ENCODE results near the gene PPCDC. TPM values are rescaled to one million over a fixed set of nuclear protein-coding genes. Genes with fewer than 3 reads are reported as not detected.

PPCDC gene
- total and polyA plus RNA-seq, 2 of the 4 experiments (the other 2 are of a cell fraction) = 13.3 to 16.3 TPM

- Histone ChIP-seq H3K9me3 (ENCODE audit: control insufficient read depth, insufficient read depth, low read length) (no peaks in the 10 kb centered on the region), H3K18ac (ENCODE audit: low read depth, low read length) (no peak overlapping the region), H4K5ac (ENCODE audit: low read depth, low read length) (no peak overlapping the region), H3K4me1 (ENCODE audit: control insufficient read depth, insufficient read depth, low read length) (peaks cover 2% of the 10 kb centered on the region; the same call in 1 of the 2 replicates), H3K27ac (ENCODE audit: insufficient read depth, low read length) (no peak overlapping the region), H2BK20ac (ENCODE audit: low read depth, low read length) (no peak overlapping the region), H3K4ac (ENCODE audit: low read depth, low read length) (no peak overlapping the region), H3K23ac (ENCODE audit: low read depth, low read length) (no peak overlapping the region), H2BK5ac (ENCODE audit: low read depth, low read length, poor library complexity, severe bottlenecking) (no peak overlapping the region), H2AK5ac (ENCODE audit: low read depth, low read length) (no peak overlapping the region), H3K9me1 (ENCODE audit: insufficient read depth, low read length) (peaks cover 4% of the 10 kb centered on the region; the same call in 1 of the 2 replicates), H2AK9ac (replicated peaks; ENCODE audit: low read depth, low read length, poor library complexity) (no peak overlapping the region), H3K27me3 (ENCODE audit: control insufficient read depth, insufficient read depth, low read length) (peaks cover 13% of the 10 kb centered on the region), H3K4me2 (ENCODE audit: low read depth, low read length) (no peak overlapping the region), H4K8ac (ENCODE audit: low read depth in 2 of 2, low read length in 2 of 2) (no peak overlapping the region), H4K20me1 (ENCODE audit: insufficient read depth, low read length) (no peaks in the 10 kb centered on the region), H3K79me1 (ENCODE audit: low read depth in 1 of 2, low read length in 2 of 2) (peaks cover 8 to 13% of the 10 kb centered on the region in 2 experiments), H2AFZ (replicated peaks; ENCODE audit: low read length, poor library complexity) (no peak overlapping the region), H3K4me3 (ENCODE audit: insufficient read depth, low read depth, low read length) (no peak overlapping the region), H4K91ac (ENCODE audit: insufficient read depth, low read depth, low read length) (no peak overlapping the region), H2BK15ac (ENCODE audit: low read depth, low read length) (no peak overlapping the region), H2BK120ac (ENCODE audit: low read depth, low read length) (no peak overlapping the region), H3K14ac (replicated peaks; ENCODE audit: low read depth, low read length) (no peak overlapping the region), H3K9ac (ENCODE audit: low read depth, low read length) (no peak overlapping the region), H3K36me3 (ENCODE audit: control insufficient read depth, insufficient read depth, low read length) (no peaks in the 10 kb centered on the region), H3K56ac (ENCODE audit: extremely low read depth, insufficient read depth, low read length) (no peak overlapping the region)
- DNase-seq (no peak), ATAC-seq (ENCODE audit: low read depth) (no peak)
- POLR2A ChIA-PET (ENCODE audit: unreplicated experiment) = no interaction called here
- no peak for TF ChIP-seq MAZ (IDR thresholded peaks at IDR 0.05; ENCODE audit: borderline replicate concordance, low read depth, low read length)
- no peak for TF ChIP-seq RAD21 (IDR thresholded peaks at IDR 0.05; ENCODE audit: low read length)
- TF ChIP-seq NFE2L2 (IDR thresholded peaks at IDR 0.05; ENCODE audit: low read depth, low read length) = no peak
- TF ChIP-seq RFX5 (IDR thresholded peaks at IDR 0.05; ENCODE audit: low read depth, low read length) = no peak
- TF ChIP-seq CHD1 (IDR thresholded peaks at IDR 0.05; ENCODE audit: low read depth, low read length) = no peak
- TF ChIP-seq CTCF (conservative IDR thresholded peaks at IDR 0.05; ENCODE audit: low read depth, low read length) = no peak
- no peak for TF ChIP-seq FOS (IDR thresholded peaks at IDR 0.05; ENCODE audit: low read depth, low read length)
- in situ Hi-C loops (cut with MboI; ENCODE audit: low sequenced_read_pairs) = no loop called here
- 50% methylated on average over 2 of the region's 3 CpGs; no CpG with 5 or more reads in 1 of the 2 experiments for WGBS, 2 experiments (ENCODE audit: extremely low coverage in 2 of 2, insufficient read length in 1 of 2)
- intact Hi-C loops (cut with micrococcal nuclease) = loop anchor here (10.0 kb wide), 2 partner anchors 285 to 435 kb away; partner anchors contain the start of gene SIN3A
- BruUV-seq (replicated peaks) = no TSS peak
- dilution Hi-C loops (cut with HindIII; ENCODE audit: low sequenced_read_pairs, unreplicated experiment) = no loop called here
- CTCF ChIA-PET = interaction anchor here (0.6 kb wide), 1 partner anchor 494 kb away, joined by 7 read pairs; no protein-coding TSS in a partner anchor
These were observed 3.5 kb upstream of the PPCDC start for GRCh38 chr15:75019916-75020315.
